Activated CD8-positive, alpha-beta memory T cell treated with anti-CD3 and anti-CD28 coated beads, Interleukin-2, amount 50 U/mL, for 1 hour (primary cell): ENCODE results near the gene MVD.

Experiments used
- DNase-seq: peaks from one replicate; pipeline ENCODE4 v3.0.0-alpha.2; 2020; ENCODE audit errors: extremely low read depth

Gene MVD

DNA sequence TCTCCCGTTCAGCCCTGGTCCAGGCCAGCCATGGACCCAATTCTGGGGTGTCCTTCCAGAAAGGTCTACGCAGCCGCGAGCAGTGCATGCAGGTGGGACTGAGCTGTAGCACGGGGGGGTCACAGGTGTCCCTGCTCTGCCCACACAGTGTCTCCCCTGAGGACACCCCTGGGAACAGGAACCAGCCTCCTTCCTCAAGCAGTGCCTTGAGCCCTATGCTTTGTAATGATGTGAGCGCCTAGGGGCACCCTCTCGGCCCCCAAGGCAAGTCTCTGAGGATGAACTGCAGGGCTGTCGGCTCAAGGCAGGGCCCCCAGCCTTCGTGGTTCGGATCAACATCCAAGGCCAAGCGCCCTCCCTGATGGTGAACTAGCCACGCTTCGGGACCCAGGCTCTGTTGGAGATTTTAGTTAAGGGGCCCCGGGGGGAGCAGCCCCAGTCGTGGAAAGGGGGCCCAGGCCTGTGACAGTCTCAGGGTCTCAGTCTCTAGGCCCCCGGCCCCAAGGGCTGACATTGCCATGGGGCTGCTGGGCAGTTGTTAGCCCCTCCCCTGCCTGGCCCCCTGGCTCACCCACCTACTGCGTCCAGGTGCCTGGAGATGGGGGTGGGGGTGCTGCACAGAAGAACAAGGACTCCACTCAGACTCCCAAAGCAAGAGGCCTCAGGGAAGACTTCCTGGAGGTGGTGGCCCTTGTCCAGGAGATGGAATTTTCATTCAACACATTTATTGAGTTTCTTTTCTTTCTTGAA lies 22.2 kb downstream of the MVD start:
- DNase-seq, result no peak

DNA sequence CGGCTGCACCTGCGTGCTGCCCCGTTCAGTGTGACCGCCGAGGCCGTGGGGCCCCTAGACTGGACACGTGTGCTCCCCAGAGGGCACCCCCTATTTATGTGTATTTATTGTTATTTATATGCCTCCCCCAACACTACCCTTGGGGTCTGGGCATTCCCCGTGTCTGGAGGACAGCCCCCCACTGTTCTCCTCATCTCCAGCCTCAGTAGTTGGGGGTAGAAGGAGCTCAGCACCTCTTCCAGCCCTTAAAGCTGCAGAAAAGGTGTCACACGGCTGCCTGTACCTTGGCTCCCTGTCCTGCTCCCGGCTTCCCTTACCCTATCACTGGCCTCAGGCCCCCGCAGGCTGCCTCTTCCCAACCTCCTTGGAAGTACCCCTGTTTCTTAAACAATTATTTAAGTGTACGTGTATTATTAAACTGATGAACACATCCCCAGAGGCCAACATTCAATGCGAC lies 22.8 kb downstream of the MVD start:
- no peak for DNase-seq

DNA sequence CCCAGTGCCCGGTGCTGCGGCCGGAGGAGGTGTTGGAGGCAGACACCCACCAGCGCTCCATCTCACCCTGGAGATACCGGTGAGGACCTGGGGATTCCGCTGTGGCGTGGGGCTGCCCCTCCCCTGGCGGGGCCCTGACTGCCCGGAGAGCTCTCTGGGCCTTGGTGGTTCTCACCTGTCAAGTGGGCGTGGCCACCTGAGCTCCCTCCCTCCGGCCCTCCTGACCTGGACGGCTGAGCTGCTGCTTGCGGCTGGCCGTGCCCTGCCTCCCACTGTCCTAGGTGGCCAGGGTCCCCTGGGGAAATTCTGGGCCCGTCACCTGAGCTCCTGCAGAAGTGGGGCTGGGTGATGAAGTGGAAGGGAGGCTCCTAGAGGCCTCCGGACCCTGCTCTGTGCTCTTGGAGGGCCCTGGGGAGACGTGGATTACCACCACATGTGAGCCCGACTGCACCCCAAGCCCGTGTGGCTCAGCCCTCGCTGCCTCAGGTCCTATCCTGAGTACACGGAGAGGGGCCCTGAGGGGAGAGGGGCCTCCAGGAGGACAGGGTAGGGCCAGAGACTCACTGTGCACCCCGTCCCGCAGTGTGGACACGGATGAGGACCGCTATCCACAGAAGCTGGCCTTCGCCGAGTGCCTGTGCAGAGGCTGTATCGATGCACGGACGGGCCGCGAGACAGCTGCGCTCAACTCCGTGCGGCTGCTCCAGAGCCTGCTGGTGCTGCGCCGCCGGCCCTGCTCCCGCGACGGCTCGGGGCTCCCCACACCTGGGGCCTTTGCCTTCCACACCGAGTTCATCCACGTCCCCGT lies 23.5 kb downstream of the MVD start:
- DNase-seq, result no peak

DNA sequence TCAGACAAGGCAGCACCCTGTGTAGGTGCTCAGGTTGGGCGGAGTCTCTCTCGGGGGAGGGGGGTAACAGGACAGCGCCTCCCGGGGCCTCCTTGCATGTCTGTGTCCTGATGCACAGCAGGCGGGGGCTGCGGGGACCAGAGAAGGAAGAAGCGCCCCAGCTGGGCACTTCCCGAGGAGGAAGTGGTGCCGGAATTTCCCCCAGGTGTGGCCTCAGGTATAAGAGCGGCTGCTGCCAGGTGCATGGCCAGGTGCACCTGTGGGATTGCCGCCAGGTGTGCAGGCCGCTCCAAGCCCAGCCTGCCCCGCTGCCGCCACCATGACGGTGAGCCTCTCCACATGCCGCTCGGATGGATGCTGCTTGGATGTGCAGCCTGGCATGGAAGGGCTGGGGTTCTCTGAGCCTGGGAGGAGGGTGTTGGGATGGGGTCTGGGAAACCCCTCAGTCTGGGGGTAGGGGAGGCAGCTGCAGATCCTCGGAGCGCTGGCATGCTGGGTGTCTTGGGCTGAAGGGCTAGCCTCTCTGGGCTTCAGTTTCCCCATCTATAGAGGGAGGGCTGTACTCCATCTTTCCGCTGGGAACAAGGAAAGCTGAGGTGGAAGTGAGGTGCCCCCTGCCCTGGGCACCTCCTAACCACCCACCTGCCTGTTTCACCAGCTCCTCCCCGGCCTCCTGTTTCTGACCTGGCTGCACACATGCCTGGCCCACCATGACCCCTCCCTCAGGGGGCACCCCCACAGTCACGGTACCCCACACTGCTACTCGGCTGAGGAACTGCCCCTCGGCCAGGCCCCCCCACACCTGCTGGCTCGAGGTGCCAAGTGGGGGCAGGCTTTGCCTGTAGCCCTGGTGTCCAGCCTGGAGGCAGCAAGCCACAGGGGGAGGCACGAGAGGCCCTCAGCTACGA lies 24.3 kb downstream of the MVD start, which contains the start of gene IL17C:
IL17C (plus strand) TSS at position 250 of the 908 bp plus-strand sequence; CDS start at position 320, 70 bp downstream.
- no peak for DNase-seq

DNA sequence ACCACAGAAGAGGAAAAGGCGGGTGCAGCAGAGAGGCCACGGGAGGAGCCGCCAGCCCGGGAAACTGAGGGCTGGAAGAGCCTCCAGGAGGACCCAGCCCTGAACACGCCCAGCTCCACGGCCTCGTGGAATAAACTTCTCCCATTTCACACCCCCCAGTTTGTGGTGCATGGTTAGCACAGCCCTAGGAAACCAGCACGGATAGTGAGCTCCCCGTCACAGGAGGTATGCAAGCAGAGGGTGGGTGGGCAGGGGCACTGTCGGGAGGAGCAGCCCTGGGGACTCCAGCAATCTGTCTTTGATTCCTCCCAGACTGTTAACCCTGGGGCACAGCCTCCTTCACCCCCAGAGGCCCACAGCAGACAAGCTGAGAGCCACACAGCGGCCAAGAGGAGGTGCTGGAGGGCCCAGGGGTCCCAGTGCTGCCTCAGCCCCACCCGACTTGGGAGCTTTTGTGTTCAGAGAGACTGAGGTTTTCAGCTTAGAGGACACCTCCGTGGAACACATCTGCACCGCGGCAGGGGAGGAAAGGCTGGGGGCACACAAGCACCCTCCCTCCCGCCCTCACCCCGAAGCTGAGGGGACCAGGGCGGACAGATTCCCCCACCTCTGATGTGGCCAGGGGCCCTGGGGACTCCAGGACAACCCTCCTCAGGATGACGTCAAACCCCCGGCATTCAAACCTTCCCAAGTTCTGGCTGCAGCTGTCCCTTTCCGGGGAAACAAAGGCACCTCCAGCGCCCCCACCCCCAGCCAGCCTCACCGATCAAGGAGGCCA lies 26.2 kb downstream of the MVD start:
- DNase-seq, result no peak

DNA sequence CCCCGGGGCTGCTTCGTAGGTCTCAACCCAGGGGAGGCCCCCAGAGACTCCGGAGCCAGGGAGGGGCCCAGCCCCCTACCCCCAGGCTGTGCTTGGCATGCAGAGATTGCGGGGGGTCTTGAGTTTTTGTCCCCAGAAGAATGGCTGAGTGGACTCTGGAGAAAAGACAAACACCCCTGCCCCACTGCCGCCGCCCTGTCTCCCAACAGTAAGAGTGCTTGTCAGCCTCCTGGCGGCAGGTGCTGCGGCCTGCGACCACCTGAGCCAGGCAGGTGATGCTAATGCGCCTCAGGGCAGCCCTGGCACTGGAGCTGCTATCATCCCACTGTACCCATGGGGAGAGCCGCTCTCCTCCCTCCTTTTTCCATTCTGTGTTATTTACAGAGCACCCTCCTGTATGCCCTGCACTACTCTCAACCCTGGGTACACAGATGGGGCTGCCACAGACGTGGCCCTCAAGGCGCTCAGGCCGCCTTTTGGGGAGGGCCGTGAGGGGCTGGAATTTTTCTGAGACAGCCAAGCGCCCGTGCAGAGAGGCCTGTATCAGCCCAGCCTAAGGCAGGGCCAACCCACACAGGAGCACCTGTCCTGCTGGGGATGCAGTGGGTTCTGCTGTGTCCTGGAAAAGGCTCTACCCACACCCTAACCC lies 27.1 kb downstream of the MVD start:
- no peak for DNase-seq

DNA sequence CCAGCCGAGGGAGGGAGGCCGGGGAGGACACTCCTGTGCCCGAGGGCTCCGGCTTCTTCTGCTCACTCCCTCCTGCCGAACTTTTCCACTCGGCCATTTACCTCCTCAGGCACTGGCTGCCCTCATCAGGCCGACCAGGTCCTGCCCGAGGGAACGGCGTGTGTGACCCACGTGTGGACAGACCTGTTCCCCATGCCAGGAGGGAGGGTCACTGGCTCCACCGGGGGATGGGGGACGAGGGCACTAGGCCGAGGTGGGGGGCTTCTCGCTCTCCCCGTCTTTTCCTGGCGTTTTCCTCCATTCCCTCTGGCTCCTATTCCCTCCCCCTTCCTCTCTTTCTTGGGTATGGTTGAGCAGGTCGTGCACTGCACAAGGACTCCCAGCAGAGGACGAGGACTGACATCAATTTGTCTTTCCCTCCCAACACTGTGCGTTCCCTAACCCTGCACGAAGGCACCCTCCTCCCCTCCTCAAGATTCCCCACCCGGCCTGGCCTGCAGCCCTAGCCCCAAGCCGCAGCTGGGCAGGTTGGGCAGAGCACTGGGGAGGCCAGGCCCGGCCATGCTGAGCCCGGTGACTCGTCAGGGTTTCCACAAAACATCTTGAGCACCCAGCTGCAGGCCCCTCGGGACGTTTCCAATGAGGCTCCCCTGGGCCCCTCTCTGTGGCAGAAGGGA lies 27.8 kb downstream of the MVD start:
- DNase-seq, result no peak

DNA sequence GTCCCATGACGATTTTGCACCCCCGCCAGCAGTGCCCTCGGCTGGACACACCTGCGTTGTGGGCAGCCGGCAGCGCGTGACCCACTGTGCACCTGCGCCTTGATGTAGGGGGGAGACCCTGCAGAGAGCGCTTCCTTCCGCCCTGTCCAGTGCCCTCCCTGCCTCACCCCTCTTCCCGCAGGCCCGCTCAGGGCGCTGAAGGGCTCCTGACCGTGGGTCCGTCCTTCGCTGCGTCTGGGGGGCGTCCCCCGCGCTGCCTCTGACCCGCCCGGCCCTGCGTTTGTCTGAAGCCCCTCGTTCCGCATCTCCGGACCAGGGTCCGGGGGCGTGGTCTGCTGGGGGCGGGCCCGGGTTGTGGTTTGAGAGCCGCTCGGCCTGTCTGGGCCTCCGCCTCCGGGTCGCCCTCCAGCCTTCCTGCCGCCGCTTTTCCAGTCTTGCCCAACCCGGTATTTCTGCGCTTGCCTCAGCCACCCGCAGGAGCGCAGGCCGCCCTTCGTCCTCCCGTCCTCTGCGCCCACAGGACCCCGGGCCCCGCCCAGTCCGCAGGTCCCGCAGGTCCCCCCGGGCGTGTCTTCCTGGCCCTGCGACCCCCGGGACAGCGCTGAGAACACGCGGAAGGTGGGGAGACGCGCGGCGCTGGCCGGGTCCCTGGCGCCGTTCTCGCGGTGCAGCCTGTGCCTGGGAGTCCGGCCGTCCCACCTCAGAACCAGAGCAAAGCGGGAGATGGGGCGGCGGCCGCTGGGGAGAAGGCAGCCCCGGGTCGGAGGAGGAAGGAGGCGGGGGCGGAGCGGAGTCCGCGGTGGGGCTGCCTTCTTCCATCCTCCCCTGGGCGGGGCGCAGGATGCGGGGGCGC lies 28.5 kb downstream of the MVD start:
- DNase-seq, result no peak

DNA sequence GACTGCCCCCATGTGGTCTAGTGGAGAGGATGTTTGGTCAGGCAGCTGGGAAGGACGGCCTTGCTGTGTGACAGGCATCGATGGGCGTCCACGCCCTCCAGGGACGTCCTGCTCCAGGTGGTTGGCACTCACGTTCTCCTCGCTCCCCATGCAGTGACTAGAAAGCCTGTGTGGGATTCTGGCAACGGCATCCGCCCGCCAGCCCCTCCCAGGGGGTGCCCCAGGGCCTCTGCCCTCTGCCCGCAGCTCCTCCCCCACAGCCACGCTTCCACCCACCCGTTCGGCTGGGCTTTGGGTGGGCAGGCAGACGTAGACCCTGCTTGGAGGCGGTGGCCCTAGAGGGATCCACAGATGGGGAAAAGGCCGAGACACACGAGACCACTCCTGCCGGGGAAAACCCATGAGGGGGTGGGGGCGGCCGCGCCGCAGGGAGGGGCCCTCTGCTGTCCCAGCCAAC lies 29.2 kb downstream of the MVD start:
- no peak for DNase-seq

DNA sequence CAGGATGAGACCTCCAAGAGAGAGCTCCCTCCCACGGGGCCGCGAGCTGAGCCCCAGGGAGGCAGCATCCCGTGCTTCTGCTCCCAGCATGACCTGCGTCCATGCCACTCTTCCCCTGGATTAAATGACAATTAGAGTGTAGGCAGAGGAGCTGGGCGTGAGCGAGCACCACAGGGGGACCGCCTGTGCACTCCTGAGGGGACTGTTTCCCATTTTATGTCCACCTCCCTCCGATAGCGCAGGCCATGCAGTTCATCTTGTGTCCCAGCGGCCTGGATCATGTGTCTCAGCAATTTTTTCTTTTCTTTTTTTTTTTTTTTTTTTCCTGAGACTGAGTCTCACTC lies 30.3 kb downstream of the MVD start:
- DNase-seq, result no peak

DNA sequence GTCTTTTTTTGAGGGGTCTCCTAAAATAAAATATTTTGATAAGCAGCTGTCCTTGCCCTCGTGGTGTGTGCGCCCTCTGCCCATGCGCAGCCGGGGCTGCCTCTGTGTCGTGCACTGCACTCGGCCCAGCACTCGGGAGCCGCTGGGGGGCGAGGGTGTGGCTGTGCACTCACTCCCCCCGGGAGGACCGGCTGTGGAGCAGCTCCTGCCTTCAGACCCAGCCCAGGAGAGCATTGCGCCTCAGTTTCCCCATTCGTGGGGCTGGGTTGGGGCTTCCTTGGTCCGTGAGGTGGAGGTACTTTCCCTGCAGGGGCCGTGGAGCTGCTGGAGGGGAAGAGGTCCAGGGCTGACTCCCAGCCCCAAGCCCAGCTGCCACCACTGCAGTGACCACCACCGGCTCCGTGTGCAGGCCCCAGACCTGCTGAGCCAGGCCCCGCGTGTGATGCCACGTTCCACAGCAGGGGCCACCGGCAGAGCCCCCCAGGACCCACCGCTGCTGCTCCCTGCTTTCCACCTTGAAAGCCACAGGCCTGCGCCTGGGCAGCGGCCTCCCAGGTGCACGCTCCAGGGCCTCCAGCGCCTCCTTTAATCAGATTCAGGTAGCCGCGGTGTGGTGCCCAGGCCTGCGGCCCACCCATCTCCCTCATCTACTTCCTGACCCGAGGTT lies 30.8 kb downstream of the MVD start:
- DNase-seq, result no peak

DNA sequence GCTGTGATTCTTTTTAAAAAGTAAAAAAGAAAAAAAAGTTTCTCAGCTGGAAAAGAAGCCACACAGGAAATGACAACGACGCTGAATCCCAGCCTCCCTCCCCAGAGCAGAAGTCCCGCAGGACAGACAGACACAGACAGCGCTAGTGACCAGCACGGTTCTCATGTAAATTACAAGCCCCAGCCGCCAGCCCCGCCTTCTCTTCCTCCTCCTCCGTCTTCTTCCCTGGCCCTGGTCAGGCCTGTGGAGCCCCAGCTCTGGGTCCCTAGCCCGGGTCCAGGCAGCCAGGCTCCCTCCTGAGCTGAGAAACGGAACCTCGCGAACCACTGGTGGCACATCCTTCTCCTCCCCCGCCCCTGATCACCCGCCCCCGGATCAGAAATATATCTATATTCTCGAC lies 31.5 kb downstream of the MVD start:
- no peak for DNase-seq

DNA sequence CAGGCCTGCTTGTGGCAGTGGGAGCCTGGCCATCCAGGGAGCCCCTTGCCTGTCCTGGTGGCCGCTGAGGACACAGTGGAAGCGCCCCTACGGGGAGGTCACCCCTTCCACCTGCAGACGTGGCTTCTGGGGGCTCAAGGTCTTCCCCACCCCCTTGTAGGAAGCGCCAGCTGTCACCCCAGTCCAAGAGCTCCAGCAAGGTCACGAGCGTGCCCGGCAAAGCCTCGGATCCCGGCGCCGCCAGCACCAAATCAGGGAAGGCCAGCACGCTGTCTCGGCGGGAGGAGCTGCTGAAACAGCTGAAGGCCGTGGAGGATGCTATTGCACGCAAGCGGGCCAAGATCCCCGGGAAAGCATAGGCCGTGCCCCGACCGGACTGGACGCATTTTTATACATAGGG lies 31.9 kb downstream of the MVD start:
- DNase-seq, result no peak

DNA sequence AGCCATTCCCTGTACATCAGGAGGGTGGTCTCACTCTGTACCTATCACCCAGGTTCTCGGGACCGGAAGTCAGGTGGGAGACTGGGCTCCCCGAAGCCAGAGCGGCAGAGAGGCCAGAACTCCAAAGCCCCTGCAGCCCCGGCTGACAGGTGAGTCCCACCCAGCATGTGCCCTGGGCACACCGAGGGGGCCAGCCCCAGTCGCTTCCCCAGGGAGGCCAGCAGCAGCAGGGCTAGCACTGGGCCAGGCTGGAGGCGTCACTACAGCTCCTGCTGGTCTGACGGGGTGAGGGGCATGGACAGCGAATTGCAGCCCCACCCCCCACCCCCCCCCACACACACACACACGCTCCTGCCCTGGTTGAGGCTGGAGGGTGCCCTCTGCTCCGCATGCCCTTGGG lies 32.5 kb downstream of the MVD start:
- no peak for DNase-seq

DNA sequence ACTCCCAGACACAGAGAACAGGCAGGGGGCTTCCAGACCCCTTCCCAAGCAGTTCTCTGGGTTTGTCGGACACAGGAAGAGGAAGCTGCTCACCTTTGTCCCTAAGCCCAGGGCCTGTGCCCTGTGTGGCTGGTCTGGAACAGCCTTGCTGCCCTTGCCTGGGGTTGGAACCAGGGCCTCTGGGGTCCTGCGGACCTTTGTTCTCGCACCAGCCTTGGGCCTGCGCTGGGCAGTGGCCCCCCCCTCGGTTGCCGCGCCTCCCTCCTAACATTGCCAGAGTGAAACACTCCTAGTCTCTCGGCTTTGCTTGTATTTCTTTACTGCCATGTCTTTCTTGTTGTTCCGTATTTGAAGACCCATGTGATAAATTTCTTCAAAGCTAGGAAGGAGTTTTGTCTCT lies 33.1 kb downstream of the MVD start:
- DNase-seq, result no peak

DNA sequence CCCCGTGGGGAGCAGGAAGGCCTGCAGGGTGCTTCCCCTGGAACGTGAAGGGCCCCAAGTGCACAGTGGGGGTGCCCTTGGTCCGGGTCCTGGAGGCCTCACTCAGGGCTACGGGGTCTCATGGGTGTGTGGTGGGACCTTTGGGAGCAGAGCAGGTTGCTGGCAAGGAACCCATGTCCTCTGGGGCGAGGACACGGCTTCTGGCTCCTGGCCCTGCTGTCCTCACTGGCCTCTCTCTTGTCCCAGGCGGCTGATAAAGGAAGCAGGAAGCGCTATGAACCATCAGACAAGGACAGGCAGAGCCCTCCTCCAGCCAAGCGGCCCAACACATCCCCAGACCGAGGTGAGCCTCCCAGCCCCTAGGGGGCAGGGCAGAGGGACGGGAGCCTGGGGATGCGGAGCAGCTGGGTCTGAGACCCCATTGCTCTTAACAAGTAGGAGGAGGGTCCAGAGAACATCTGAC lies 34.3 kb downstream of the MVD start:
- DNase-seq, result no peak

DNA sequence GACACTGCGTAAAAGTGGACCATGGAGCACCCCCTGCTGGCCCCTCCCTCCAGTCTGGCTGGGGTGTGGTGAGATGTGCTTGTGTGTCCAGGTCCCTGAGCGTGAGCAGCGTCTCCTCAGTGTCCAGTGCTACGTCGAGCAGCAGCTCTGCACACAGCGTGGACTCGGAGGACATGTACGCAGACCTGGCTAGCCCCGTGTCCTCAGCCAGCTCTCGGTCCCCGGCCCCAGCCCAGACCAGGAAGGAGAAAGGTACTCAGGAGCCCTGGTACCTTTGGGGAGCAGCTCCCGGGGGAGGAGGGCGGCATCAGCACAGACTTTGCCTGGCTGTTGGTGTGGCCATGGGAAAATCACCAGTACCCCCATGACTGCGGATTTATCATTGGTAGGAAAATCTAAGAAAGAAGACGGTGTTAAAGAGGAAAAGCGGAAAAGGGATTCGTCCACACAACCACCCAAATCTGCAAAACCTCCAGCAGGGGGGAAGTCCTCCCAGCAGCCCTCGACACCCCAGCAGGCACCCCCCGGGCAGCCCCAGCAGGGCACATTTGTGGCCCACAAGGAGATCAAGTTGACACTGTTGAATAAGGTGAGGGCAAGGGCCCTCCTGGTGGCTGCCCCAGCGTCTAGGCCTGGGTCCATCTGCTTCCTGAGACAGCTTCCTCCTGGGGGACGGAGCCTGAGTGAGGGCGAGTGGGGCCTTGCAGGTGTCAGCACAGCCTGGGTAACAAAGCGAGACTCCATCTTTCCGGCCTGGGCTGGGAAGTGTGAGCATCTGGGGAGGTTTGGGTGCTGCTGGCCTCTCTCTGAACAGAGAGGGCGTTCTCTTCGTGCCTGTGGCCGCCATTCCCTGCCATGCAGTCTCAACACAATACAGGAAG lies 35.1 kb downstream of the MVD start:
- no peak for DNase-seq

DNA sequence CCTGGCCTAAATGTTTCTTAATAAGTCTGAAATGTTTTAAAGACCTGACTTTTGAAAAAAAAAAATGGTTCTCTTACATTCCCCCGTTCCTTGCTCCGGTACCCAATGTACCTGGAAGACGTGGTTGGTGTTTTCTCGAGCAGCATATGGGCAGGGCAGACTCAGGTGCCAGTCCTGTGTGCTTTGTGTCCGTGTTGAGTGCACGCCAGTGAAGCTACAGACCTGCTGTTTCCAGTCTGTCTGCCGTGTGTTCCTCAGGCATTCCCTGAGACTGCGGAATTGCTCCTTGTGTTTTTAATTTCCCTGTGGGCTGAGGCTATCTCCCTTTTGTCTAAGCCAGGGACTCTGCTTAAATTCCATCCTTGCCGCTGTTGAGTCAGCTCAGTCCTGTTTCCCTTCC lies 36.2 kb downstream of the MVD start:
- no peak for DNase-seq
